Measurements from ENCODE around the gene ABCC1. TPM values are rescaled to one million over a fixed set of nuclear protein-coding genes. Genes with fewer than 3 reads are reported as not detected.

ABCC1 gene
- total RNA-seq, 4 donors from 2014 or later, result 12.1 to 39.2 (median 18.6) TPM

DNA sequence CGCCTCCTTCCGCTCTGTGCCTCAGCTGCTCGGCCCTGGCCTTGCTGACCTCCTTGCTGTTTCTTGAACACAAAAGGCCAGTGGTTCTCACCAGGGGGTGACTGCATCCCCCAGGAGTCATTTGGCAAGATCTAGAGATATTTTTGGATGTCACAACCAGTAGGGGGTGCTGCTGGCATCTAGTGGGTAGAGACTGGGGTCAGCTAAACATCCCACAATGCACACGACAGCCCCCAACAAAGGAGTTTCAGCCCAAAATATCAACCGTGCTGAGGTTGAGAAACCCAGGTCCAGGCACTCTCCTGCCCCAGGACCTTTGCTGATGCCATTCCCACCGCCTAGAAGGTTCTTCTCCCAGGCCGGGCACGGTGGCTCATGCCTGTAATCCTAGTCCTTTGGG is 234.1 kb downstream of the ABCC1 start:
- intact Hi-C loops (cut with DNase I; ENCODE audit: low total_unique reads), result no loop called here
- no peaks in the 10 kb centered on the region for H3K27me3 ChIP-seq
- no peaks in the 10 kb centered on the region for H3K4me1 ChIP-seq
- DNase-seq, result no peak
- H3K4me3 ChIP-seq, result no peak overlapping the region
- no peak for TF ChIP-seq POLR2A (IDR thresholded peaks at IDR 0.05)
- TF ChIP-seq, protein P1, sequence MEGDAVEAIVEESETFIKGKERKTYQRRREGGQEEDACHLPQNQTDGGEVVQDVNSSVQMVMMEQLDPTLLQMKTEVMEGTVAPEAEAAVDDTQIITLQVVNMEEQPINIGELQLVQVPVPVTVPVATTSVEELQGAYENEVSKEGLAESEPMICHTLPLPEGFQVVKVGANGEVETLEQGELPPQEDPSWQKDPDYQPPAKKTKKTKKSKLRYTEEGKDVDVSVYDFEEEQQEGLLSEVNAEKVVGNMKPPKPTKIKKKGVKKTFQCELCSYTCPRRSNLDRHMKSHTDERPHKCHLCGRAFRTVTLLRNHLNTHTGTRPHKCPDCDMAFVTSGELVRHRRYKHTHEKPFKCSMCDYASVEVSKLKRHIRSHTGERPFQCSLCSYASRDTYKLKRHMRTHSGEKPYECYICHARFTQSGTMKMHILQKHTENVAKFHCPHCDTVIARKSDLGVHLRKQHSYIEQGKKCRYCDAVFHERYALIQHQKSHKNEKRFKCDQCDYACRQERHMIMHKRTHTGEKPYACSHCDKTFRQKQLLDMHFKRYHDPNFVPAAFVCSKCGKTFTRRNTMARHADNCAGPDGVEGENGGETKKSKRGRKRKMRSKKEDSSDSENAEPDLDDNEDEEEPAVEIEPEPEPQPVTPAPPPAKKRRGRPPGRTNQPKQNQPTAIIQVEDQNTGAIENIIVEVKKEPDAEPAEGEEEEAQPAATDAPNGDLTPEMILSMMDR (IDR thresholded peaks at IDR 0.05), result no peak
- H3K27ac ChIP-seq, result no peak overlapping the region
- no peaks in the 10 kb centered on the region for H3K9me3 ChIP-seq
- H3K36me3 ChIP-seq, result no peaks in the 10 kb centered on the region

DNA sequence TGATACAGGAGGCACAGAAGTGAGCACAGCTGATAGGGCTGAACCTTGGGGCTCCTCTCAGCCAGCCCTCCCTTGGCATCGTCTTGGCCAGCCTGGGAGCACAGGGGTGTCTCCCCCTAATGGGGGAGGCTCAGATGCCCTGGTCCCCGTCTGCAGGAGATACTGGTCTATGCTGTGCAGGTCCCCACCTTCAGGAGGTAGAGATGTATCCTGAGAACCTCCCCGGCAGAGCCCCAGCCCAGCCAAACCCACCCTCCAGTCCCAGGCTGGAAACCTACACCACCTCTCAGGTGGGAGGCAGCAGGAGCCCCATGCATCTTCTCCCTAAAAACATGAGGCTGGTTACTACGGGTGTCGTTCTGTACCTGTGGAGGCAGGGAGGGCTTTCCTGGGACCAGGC is 235.2 kb downstream of the ABCC1 start:
- Histone ChIP-seq H3K9me3 (no peaks in the 10 kb centered on the region), H3K36me3 (no peaks in the 10 kb centered on the region), H3K4me3 (no peak overlapping the region), H3K27me3 (no peaks in the 10 kb centered on the region), H3K27ac (no peak overlapping the region), H3K4me1 (no peaks in the 10 kb centered on the region)
- no peak for DNase-seq
- TF ChIP-seq, protein P1 (IDR thresholded peaks at IDR 0.05), result no peak
- TF ChIP-seq POLR2A (IDR thresholded peaks at IDR 0.05), result no peak
- intact Hi-C loops (cut with DNase I; ENCODE audit: low total_unique reads), result no loop called here

DNA sequence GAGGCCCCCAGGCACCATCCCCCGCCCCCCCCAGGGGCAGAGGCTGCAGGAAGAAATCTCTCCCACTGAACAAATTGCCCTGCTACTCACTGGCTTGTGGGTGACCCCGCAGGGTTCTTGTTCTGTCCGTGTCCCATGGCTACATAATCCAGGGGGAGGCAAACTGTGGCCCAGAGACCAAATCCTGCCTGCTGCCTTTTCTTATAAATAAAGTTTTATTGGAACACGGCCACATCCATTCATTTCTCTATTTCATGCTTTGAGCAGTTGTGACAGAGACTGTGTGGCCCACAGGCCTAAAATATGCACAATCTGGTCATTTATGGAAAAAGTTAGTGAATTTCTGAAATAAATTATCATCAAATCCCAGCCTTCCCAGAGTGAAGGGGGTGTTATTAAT is 235.7 kb downstream of the ABCC1 start:
- intact Hi-C loops (cut with DNase I; ENCODE audit: low total_unique reads), result no loop called here
- TF ChIP-seq, protein P1 (IDR thresholded peaks at IDR 0.05), result no peak
- TF ChIP-seq POLR2A (IDR thresholded peaks at IDR 0.05), result no peak
- no peak for DNase-seq

DNA sequence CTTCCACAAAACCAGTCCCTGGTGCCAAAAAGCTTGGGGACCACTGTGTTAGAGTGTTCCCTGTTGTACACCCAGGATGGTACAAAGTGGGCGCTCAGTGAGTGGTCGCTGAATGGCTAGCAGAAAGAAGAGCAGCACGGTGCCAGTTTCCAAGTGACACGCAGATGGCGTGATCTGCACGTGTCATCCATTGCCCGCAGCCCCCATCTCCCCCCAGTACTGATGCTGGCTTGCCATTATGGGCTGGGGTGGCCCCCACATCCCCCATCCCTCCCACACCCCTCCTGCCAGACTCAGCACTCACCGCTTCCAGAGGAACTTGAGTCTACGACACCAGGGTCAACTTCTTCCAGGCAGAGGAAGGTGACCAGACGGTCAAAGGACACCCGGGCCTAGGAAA is 237.4 kb downstream of the ABCC1 start:
- Histone ChIP-seq H3K36me3 (no peaks in the 10 kb centered on the region), H3K4me3 (no peak overlapping the region), H3K9me3 (no peaks in the 10 kb centered on the region), H3K27ac (no peak overlapping the region), H3K27me3 (no peaks in the 10 kb centered on the region), H3K4me1 (no peaks in the 10 kb centered on the region)
- no peak for DNase-seq
- intact Hi-C loops (cut with DNase I; ENCODE audit: low total_unique reads), result no loop called here
- no peak for TF ChIP-seq POLR2A (IDR thresholded peaks at IDR 0.05)
- TF ChIP-seq, protein P1 (IDR thresholded peaks at IDR 0.05), result no peak

More for the DNA sequence above, 235.7 kb downstream of the ABCC1 start:
- Histone ChIP-seq H3K9me3 (no peaks in the 10 kb centered on the region), H3K36me3 (no peaks in the 10 kb centered on the region), H3K4me3 (no peak overlapping the region), H3K4me1 (no peaks in the 10 kb centered on the region), H3K27me3 (no peaks in the 10 kb centered on the region), H3K27ac (no peak overlapping the region)

DNA sequence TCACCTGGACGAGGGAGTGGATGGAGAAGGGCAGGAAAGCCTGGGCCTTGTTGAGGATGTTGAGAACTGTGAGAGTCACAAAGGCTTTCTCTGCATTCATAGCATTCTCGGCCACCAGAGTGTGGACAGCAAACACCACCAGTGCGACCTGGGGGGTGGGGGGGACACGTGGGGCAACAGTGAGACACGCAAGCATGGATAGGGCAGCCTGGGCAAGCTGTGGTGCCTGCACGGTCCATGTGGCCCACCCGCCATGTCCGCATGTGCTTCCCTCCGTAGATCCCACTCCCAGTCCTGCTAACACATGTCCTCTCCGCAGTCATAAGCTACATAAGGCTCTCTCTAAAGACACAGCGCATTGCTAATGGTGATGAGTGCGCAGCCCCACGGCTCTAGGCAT is 239.4 kb downstream of the ABCC1 start:
- Histone ChIP-seq H3K4me1 (no peaks in the 10 kb centered on the region), H3K27me3 (no peaks in the 10 kb centered on the region), H3K36me3 (no peaks in the 10 kb centered on the region), H3K9me3 (no peaks in the 10 kb centered on the region), H3K27ac (no peak overlapping the region), H3K4me3 (no peak overlapping the region)
- intact Hi-C loops (cut with DNase I; ENCODE audit: low total_unique reads), result no loop called here
- no peak for DNase-seq
- TF ChIP-seq, protein P1 (IDR thresholded peaks at IDR 0.05), result no peak
- no peak for TF ChIP-seq POLR2A (IDR thresholded peaks at IDR 0.05)
